Left ventricle myocardium inferior (tissue), 1 donor: ENCODE results near the gene HDAC4. TPM values are rescaled to one million over a fixed set of nuclear protein-coding genes. Genes with fewer than 3 reads are reported as not detected.

Experiments used
- DNase-seq: peaks from one replicate; pipeline ENCODE4 v3.0.0-alpha.2; 2020
- H3K27ac ChIP-seq: fragments of 200-600 bp; replicated peaks from 2 replicates; pipeline ENCODE4 v1.8.0; 2021
- H3K27me3 ChIP-seq: fragments of 200-600 bp; 2 replicates; pipeline ENCODE4 v1.8.0; 2021; ENCODE audit warnings: low read depth
- H3K36me3 ChIP-seq: fragments of 200-600 bp; 2 replicates; pipeline ENCODE4 v1.8.0; 2021
- H3K4me1 ChIP-seq: fragments of 200-600 bp; 2 replicates; pipeline ENCODE4 v1.8.0; 2021
- H3K4me3 ChIP-seq: fragments of 200-600 bp; 2 replicates; pipeline ENCODE4 v1.8.0; 2021; ENCODE audit warnings: mild to moderate bottlenecking, moderate library complexity
- H3K9me3 ChIP-seq: fragments of 200-600 bp; replicated peaks from 2 replicates; pipeline ENCODE4 v1.8.0; 2021
- intact Hi-C: fragments of 100-400 bp; cut with micrococcal nuclease; formaldehyde crosslinking; loops from one replicate; pipeline ENCODE4 v1.11.0; 2022
- total RNA-seq: library from RNA; stranded (reverse); fragmentation: NEBNext Ultra II Directional; extraction: Animal tissue kit (Norgen Biotek cat#: 25700); gene quantifications from one replicate; pipeline ENCODE4 v1.2.1, GENCODE V29; 2021
- TF ChIP-seq, protein P1 (sequence below): fragments of 200-600 bp; IDR thresholded peaks from 2 replicates; pipeline ENCODE4 v1.8.0; 2021; ENCODE audit warnings: antibody characterized with exemption, mild to moderate bottlenecking, borderline replicate concordance
- donor health status: DM: no; HTN: yes; CAD: no; lungs with severe emphysema.

Gene HDAC4
- total RNA-seq, 1 donor from 2014 or later, result 23.9 TPM

DNA sequence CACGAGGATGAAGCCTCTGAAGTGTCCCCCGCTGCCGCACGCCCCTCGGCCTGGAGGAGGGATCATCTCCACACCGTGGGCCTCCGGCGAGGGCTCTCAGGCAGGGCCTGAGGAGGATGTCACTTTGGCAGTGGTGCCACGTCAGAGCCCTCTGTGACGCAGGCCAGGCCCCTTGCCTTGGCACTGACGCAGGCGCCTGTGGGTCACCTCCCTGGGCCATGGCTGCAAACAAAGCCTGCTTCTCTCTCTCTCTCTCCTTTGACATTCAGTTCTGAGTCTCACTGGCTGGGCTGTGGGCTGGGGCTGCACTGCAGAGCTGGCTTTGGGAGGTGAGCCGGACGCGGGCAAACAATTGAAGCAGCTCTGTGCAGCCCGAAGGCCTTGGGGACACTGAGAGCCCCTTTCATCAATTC is 279.2 kb downstream of the HDAC4 start:
- Histone ChIP-seq H3K9me3 (no peaks in the 10 kb centered on the region), H3K4me3 (no peak overlapping the region), H3K36me3 (peaks cover 34% of the 10 kb centered on the region), H3K27ac (peak overlapping the region; percentile 78), H3K4me1 (peaks cover 23% of the 10 kb centered on the region), H3K27me3 (no peaks in the 10 kb centered on the region)
- no peak for DNase-seq
- TF ChIP-seq, protein P1, sequence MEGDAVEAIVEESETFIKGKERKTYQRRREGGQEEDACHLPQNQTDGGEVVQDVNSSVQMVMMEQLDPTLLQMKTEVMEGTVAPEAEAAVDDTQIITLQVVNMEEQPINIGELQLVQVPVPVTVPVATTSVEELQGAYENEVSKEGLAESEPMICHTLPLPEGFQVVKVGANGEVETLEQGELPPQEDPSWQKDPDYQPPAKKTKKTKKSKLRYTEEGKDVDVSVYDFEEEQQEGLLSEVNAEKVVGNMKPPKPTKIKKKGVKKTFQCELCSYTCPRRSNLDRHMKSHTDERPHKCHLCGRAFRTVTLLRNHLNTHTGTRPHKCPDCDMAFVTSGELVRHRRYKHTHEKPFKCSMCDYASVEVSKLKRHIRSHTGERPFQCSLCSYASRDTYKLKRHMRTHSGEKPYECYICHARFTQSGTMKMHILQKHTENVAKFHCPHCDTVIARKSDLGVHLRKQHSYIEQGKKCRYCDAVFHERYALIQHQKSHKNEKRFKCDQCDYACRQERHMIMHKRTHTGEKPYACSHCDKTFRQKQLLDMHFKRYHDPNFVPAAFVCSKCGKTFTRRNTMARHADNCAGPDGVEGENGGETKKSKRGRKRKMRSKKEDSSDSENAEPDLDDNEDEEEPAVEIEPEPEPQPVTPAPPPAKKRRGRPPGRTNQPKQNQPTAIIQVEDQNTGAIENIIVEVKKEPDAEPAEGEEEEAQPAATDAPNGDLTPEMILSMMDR, result no peak
- intact Hi-C loops, result no loop called here

DNA sequence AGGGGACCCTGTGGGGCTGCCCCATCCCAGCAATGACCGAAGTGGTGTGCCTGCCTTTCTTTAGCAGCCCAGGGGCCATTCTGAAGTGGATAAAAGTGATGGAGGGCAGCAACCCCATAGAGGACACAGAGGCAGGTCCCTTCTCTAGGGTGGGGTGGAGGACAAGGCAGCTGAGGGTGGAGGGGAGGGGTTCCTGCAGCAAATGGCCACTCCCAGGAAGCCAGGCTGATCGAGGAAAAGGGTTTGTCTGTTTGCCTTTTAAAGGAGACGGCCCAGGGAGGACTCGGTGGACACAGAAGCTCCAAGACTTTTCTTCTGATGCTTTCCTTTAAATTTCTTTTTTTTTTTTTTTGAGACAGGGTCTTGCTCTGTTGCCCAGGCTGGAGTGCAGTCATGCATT is 280.2 kb downstream of the HDAC4 start:
- intact Hi-C loops, result no loop called here
- TF ChIP-seq, protein P1, result no peak
- H3K27ac ChIP-seq, result peak overlapping the region; percentile 78
- H3K36me3 ChIP-seq, result peaks cover 24% of the 10 kb centered on the region
- no peaks in the 10 kb centered on the region for H3K27me3 ChIP-seq
- peaks cover 23% of the 10 kb centered on the region for H3K4me1 ChIP-seq
- no peak for DNase-seq
- no peaks in the 10 kb centered on the region for H3K9me3 ChIP-seq
- peak overlapping the region; percentile 29 for H3K4me3 ChIP-seq

DNA sequence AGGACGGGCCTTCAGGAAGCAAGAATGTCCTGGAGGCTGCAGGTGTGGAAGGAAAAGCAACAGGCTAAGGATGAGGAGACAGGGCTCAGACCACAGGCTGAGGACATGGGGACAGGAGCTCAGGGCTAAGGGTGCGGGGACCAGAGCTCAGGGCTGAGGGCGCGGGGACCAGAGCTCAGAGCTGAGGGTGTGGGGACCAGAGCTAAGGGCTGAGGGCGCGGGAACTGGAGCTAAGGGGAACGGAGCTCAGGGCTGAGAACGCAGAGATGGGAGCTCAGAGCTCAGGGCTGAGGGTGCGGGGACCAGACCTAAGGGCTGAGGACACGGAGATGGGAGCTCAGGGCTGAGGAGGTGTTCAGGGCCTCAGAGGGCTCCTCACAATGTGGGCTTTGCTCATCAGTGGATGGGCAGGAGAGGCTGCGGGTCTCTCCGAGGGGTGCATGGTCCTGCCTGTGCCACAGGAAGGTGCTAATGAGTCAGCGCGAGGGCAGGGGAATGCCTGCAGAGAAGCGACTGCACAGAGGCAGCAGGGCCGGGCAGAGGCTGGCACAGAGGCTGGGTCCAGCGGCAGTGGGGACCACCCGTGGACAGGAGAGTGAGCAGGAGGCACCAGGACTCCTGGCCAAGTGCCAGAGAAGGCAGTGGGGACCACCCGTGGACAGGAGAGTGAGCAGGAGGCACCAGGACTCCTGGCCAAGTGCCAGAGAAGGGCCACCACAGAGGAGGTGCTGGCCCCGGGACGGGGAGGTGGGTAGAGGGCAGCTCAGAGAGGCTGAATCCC is 281.3 kb downstream of the HDAC4 start:
- H3K36me3 ChIP-seq, result peaks cover 13% of the 10 kb centered on the region
- no peaks in the 10 kb centered on the region for H3K27me3 ChIP-seq
- H3K4me3 ChIP-seq, result no peak overlapping the region
- H3K27ac ChIP-seq, result peak overlapping the region; percentile 78
- intact Hi-C loops, result no loop called here
- TF ChIP-seq, protein P1, result no peak
- DNase-seq, result no peak
- no peaks in the 10 kb centered on the region for H3K9me3 ChIP-seq
- peaks cover 28% of the 10 kb centered on the region for H3K4me1 ChIP-seq

DNA sequence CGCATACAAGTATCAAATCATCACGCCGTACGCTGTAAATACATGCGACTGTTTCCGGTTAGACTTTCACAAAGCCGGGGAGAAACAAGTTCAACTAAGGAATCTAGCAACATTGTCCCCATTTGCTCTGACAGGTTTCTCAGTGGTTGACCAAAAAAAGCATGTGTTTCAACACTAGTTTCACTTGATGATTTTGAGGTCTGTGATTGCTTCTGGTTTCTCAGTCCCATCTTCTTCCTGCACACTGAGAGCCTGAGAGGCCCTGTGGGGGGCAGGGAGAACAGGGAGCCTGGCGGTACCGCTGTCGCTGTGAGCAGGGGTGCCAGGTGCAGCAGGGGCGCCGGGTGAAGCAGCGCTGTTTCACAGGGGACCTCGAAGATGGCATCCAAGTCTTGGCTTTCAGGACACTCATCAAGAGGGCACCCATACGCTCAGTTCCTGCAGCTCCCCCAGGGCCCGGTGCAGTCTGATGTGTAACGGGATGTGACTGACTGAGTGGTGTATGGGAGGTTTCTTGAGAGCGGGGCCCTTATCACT is 282.1 kb downstream of the HDAC4 start:
- no peak for DNase-seq
- intact Hi-C loops, result no loop called here

DNA sequence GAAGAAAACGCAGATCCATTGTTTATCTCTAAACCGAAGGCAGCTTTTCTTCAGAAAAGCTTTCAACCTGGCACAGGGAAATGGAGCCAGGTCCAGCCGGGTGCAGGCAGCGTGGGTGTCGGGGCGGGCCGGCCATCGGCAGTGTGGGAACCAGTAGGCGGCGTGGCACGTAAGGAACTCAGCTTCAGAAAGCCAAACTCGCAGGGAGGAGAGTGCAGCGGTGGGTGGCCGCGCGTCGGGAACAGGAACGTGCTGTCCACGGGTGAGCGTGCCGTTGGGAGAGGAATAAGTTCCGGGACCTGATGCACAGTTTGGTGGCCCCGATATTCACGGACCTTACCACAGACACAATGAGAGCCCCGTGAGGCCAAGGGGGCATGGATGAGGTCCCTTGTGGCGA is 282.6 kb downstream of the HDAC4 start:
- Histone ChIP-seq H3K27ac (no peak overlapping the region), H3K4me3 (no peak overlapping the region), H3K4me1 (peaks cover 41% of the 10 kb centered on the region), H3K9me3 (no peaks in the 10 kb centered on the region), H3K36me3 (peaks cover 6% of the 10 kb centered on the region), H3K27me3 (no peaks in the 10 kb centered on the region)
- no peak for DNase-seq
- intact Hi-C loops, result no loop called here
- TF ChIP-seq, protein P1, result no peak

More for the DNA sequence above, 282.1 kb downstream of the HDAC4 start:
- TF ChIP-seq, protein P1, result no peak
- Histone ChIP-seq H3K4me3 (no peak overlapping the region), H3K9me3 (no peaks in the 10 kb centered on the region), H3K4me1 (peaks cover 36% of the 10 kb centered on the region), H3K27me3 (no peaks in the 10 kb centered on the region), H3K36me3 (peaks cover 6% of the 10 kb centered on the region), H3K27ac (no peak overlapping the region)
